HL-60 (cell line): ENCODE results near the gene CST6.

Experiments used
- GABPA ChIP-seq: IDR thresholded peaks from 2 replicates; pipeline ENCODE4 v1.6.1; 2012; ENCODE audit warnings: low read depth
- TF ChIP-seq, protein P1 (sequence below): IDR thresholded peaks from one replicate; pipeline ENCODE4 v1.5.1; 2011; ENCODE audit warnings: low read length, control low read depth, inconsistent platforms; ENCODE audit not compliant: insufficient read depth

DNA sequence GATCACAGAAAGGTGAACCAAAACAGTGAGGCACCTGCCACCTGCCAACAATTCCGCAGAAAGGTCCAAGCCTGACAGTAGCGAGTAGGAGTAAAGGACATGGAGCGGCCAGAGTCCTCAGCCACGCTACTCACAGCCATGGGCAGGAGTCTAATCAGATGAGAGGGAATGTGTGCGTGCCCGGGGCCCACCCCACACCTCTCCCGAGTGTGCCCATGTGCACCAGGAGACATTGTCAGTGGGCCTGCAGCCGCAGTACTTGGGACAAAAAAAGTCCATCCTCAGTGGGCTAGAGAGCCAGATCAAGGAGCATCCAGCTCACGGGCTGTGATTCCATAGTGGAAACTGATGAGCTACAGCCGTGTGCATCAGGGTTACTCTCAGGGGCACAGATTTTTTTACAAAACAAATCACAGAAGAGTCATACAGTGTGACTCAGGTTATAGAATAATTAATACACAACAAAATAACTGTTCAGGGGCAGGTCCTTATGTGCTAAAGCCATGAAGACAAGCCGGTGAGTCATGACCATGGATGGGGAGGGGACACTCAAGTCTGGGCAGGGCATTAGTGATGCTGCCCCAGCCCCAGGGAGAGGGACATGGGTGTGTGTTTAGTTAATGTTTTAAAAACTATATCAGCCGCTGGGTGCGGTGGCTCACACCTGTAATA is 38.2 kb upstream of the CST6 start:
- TF ChIP-seq GABPA: no peak
- TF ChIP-seq, protein P1, sequence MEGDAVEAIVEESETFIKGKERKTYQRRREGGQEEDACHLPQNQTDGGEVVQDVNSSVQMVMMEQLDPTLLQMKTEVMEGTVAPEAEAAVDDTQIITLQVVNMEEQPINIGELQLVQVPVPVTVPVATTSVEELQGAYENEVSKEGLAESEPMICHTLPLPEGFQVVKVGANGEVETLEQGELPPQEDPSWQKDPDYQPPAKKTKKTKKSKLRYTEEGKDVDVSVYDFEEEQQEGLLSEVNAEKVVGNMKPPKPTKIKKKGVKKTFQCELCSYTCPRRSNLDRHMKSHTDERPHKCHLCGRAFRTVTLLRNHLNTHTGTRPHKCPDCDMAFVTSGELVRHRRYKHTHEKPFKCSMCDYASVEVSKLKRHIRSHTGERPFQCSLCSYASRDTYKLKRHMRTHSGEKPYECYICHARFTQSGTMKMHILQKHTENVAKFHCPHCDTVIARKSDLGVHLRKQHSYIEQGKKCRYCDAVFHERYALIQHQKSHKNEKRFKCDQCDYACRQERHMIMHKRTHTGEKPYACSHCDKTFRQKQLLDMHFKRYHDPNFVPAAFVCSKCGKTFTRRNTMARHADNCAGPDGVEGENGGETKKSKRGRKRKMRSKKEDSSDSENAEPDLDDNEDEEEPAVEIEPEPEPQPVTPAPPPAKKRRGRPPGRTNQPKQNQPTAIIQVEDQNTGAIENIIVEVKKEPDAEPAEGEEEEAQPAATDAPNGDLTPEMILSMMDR: no peak
